Epidermal melanocyte (primary cell): Measurements from ENCODE around the gene SETBP1.

Source experiments
- DNase-seq: peaks from one replicate; pipeline ENCODE4 v3.0.0; 2011; ENCODE audit warnings: low spot score; ENCODE audit not compliant: insufficient read length

The SETBP1 gene

GRCh38 chr18:45059695-45060094, 379.0 kb downstream of the SETBP1 start:
- no peak for DNase-seq

DNA sequence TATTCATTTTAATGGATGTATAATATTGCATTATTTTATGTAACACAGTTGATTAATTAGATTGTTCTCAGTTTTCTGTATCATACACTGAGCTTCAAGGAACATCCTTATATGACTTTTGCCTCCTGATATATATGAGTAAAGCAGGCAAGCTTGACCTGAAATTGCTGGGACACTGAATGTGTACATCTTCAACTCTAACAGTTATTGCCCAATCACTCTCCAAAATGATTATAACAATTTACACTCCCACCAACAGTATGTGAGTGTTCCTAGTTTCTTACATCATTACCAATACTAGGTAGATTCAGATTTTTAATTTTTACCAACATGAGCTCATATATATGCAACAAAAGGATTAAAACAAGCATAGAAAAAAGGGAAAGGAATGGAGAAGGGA, 379.4 kb downstream of the SETBP1 start:
- DNase-seq = no peak

- DNase-seq = no peak
These were observed 380.7 kb downstream of the SETBP1 start for GRCh38 chr18:45061359-45061758.

DNA sequence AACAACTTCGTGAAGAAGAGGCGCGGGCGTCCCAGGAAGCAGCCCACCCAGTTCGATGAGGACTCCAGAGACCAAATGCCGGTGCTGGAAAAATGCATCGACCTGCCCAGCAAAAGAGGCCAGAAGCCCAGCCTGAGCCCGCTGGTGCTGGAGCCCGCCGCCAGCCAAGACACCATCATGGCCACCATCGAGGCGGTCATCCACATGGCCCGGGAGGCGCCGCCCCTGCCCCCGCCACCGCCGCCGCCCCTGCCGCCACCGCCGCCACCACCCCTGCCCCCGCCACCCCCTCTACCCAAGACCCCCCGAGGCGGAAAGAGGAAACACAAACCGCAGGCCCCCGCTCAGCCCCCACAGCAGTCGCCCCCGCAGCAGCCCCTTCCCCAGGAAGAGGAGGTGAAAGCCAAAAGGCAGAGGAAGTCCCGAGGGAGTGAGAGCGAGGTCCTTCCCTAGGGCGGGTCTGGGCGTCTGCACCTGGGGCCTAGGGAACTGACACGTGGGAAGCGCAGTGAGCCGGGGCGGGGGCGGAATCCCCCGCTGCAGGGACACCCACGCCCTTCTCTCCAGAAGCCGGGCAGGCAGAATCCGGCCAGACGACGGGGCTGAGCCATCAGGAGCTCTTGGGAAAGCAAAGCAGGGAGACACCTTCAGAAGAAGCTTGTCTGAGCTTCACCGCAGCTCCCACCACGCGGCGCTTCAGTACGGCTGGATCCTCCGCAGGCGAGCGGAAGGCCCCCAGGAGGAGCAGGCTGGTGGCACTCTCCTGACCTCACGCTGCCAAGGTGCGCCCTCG, 382.8 kb downstream of the SETBP1 start:
- no peak for DNase-seq

- no peak for DNase-seq
These were observed 385.5 kb downstream of the SETBP1 start for GRCh38 chr18:45066210-45066609.

DNA sequence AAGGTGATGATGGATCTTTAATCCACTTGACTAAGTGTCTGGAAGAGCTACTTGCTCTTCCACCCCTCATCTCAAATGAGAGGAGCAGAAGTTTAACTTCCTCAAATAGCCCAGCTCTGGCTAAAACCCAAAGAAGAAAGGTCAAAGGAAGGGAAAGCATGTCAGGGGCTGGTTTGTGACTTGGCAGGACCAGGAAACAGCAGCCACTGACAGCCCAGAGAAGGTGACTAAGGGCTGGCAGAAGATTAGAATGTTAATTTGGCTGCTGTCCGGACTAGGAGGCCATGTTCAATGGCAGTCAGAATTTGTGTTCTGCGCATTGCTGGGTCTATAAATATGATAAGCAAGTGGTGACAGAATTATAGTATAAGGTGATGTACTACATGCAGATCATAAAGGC, 386.2 kb downstream of the SETBP1 start:
- no peak for DNase-seq

- DNase-seq = no peak
These were observed 387.9 kb downstream of the SETBP1 start for GRCh38 chr18:45068400-45069094.

DNA sequence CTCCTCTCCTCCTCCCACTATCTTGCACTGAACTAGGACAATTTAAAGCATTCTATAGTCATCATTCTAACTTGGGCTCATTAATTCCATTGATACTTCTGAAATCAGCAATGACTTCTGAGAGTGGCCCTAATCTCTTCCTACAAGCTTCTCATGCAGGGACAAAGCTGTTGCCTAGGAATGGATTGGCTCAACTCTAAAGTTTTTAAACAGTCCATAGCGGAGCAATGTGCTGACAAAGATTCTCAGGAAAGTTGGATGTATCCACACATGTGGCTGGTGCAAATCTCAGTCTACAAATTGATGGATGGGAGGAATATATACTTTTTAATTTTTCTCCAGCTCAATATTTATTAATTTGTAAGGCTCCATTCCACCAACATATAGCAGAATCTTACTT, 388.9 kb downstream of the SETBP1 start:
- no peak for DNase-seq

DNA sequence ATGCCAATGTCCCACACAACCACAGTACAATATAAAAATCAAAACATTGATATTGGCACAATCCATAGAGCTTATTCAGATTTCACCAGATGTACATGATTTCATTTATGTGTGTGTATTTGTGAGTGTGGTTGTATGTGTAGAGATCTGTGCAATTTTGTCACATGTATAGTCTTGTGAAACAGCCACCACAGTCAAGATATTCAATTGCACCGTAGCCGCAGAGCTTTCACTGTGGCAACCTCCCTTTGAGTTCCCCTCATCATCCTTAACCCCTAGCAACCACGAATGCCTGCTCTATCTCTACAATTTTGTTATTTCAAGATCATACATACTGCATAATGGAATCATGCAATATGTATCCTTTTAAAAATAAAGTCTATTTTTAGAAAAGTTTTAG, 391.3 kb downstream of the SETBP1 start:
- DNase-seq = no peak

DNA sequence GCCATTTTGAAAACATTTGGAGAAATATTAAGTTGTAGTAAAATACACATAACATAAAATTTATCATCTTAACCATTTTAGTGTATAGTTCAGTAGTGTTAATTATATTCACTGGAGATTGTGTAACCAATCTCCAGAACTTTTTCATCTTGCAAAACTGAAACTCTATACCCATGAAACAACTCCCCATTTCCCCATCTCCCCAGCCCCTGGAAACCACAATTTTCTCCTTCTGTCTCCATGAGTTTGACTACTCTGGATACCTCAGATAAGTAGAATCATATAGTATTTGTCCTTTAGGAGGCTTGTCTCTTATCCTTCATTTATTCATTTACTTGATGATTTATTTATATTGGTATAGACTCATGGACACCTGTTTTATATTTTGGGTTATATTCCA, 392.9 kb downstream of the SETBP1 start:
- DNase-seq = no peak

DNA sequence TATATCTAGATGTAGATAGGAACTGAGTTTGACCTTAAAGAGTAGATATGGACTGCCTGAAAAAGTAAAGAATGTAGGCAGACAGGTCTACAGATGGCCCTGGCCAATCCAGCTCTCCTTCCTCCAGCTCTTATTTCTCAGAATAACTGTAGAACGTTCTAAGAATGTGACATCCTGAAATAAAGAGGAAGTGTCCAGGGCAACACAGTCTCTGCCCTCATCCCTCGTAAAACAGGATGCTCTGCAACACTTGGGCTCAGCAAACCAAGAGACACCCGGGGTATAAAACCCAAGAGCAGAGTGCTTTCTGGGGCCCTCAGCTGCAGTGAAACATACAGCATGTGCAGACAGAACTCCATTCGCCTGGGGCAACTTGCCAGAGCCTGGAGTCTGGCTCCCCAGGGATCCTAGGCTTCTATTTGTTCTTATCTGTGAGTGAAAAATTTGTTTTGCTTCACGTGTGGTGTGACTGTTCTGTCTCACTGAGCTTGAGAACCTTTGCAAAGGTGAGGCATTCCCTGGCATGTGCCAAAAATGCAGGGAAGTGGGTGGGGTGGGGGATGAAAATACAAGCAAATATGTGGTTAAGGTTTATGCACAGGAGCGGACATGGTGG, 401.0 kb downstream of the SETBP1 start:
- DNase-seq = no peak

DNA sequence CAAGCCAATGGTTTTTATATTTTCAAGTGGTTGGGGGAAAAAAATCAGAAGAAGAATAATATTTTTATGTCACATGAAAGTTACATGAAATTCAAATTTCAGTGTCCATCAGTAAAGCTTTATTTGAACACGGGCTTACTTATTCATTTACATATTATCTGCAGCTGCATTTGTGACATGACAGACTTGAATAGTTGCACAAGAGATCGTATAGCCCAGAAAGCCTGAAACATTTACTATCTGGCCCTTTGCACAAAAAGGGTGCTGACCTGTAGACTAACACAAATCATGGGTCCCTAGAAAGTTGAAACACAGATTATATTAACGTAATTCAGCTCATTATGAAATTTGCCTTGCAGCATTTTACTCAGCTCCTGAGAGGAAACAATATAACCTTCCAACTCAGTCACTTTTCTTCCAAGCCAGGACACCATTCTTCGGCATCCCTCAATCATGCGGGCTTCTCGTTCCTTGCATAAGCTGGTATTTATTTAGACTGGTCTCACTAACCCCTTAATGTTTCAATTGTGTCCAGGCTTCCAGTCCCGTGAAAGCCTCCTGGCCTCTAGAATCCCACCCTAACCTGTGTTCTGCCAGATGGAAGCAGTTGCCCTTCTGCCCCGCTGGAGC, 402.7 kb downstream of the SETBP1 start:
- DNase-seq = no peak

DNA sequence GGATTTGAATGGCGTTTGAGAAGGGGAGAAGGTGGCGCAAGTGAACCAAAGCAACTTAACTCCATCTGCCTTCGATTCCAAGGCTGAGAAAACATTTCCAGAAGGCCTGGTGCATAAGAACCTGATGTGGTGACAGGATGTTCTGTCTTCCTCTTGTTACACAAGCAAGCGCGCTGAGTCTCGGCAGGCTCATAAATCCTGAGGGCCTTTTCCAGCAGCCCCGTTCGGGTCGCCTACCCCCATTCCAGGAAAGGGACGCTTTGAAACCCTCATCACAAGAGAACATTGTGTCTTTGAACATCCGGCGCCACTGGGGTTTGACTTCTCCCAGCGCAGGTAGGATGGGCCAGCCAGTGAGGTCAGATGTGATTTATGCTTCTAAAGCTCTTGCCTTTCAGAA, 403.5 kb downstream of the SETBP1 start:
- no peak for DNase-seq

DNA sequence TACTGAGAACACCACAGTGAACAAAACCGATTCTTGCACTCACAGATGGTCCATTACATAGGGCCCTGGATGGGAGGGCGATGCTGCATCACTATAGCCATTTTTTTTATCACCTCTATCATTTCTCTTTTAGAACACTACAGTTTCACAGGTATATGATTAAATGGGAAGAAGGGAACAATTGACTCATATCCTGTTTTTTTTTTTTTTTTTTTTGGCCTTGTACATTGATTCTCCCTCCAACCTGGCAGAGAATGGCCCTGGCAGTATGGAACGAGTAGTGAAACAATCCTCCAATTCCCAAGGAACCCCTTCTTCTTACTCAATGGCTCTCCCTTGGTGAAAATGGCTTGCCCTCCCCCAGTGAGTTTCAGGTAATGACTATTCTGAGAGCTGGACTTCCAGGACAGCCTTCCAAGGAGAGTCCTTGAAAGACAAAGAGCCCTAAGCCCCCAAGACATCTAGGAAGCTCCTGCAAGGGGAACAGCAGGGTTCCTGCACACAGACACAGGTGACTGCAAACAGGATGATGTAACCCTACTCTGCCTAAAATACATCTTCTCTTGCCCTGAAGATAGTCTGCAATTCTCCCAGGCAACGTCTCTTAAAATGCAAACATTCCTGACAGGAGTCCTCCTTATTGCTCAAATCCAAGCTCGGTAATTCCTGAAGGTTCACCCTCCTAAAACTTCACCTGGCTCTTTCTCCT, 405.4 kb downstream of the SETBP1 start:
- no peak for DNase-seq

DNA sequence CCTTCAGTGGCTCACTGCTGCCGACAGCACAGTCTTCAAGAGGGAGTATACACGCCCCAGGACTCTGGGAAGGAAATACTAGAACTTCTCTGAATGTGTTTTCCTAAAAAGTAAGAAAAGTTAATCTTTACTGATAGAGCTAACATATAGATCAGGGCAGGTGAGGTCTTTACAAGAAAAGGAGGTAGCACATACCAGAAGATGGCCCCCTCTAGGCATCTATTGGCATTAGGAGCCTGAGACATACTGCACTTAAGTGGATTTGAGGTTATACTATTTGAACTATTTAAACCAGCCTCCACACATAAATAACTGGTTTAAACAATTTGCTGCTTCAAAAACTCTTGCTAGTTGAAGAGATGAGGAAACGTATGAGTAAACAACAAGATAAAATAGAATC, 406.1 kb downstream of the SETBP1 start:
- no peak for DNase-seq

DNA sequence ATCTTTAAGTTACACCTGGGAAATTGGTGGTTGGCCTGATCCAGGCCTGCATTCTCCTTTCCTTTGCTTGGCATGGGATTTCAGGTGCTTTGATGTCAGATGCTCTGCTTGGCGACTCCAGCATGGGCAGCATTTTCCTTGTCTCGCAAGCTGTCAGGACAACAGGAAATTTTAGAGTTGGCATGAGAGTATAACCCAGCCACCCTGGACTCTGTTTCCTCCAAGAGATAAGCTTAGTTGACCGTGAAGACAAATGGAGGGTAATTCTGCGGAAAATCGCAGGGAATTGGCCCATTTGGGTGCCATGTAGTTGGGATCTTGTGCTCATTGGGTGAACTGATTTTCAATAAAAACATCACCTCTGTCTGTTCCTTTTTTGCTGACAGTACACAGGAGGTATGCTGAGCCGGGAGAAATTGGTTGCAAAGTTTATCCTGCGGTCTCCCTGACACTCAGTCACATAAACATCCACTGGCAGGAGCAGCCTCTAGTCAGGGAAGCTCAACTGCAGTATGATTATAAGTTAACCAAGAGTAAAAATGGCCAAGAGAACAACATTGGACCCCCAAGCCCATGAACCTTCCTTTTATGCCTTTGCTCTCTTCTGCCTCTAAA, 409.9 kb downstream of the SETBP1 start:
- no peak for DNase-seq

- DNase-seq = no peak
These were observed 419.8 kb downstream of the SETBP1 start for GRCh38 chr18:45100321-45101105.

GRCh38 chr18:45102126-45102525, 421.4 kb downstream of the SETBP1 start:
- no peak for DNase-seq

DNA sequence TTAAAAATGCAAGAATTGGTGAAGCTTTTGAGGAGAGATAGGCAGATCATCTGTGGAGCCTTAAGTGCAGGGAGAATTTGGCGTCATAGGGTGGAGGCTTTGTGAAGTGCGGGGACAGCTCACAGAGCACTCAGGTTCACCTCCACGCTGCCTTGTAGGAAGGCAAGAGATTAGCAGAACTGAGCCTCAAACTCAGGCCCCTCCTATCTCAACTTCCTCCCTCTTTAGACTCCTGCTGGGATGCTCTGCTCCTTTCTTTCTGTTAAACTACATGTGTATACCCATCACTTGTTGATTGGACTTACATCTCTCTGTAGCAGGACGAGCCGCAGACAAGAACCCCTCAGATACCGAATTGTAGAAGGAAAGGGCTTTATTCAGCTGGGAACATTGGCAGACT, 422.2 kb downstream of the SETBP1 start:
- DNase-seq = no peak

DNA sequence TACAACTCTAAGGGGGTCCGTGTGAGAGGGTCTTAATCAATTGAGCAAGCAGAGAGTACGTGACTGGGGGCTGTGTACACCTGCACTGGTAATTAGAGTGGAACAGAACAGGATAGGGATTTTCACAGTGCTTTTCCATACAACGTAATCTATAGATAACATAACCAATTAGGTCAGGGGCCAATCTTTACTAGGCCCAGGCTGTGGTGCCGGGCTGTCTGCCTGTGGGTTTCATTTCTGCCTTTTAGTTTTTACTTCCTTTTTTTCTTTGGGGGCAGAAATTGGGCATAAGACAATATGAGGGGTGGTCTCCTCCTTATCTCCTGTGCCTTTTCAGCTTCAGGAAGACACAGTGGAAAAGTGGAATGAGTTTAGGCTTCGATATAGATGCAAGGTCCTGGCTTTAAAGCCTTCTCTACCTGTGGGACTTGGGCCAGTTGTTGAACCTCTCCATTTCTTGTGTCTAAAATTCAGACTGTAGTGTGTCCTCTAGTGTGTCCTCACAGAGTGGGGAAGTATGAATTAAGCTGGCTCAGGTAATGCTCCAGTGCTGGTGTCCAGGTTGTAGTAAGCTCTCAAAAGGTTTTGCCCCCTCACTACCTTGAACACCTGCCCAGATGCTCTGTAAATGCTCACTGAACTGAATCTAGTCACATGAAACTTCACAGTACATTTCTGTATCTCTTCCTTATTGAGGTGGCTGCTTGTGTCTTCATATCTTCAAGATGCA, 422.8 kb downstream of the SETBP1 start:
- DNase-seq = no peak
